IMR-90 (cell line): ENCODE measurements around the gene ELK3. TPM values are rescaled to one million over a fixed set of nuclear protein-coding genes. Genes with fewer than 3 reads are reported as not detected.

Source experiments
- ATAC-seq: fragments of 200-7000 bp; cut with Tn5 transposase; 2 replicates; pipeline ENCODE4 v1.9.1; 2020; ENCODE audit warnings: low read depth, mild to moderate bottlenecking, moderate library complexity
- BruUV-seq: library from RNA; stranded (reverse); fragments of 400-500 nt; replicated peaks from 2 replicates; lab custom pipeline; 2021; lab: Mats Ljungman, UMichigan
- CTCF ChIA-PET: fragments of 300-600 bp; formaldehyde crosslinking; extraction: SDS; loops from one replicate; lab custom pipeline; 2021; ENCODE audit warnings: antibody characterized with exemption; lab: Yijun Ruan, JAX
- POLR2A ChIA-PET: fragments of 300-600 bp; sonication (Branson Sonifier 250); formaldehyde crosslinking; loops from one replicate; lab custom pipeline; 2022; ENCODE audit warnings: antibody characterized with exemption; ENCODE audit not compliant: unreplicated experiment; lab: Charles Lee
- DNase-seq: peaks from one replicate; pipeline ENCODE4 v3.0.0; 2013
- H2AFZ ChIP-seq: replicated peaks from 2 replicates; pipeline ENCODE3; 2013; ENCODE audit warnings: low read length, mild to moderate bottlenecking; ENCODE audit not compliant: poor library complexity
- H2AK5ac ChIP-seq: 2 replicates; pipeline ENCODE4 v1.6.1; 2013; ENCODE audit warnings: low read depth, low read length, inconsistent platforms
- H2AK9ac ChIP-seq: replicated peaks from 2 replicates; pipeline ENCODE3; 2013; ENCODE audit warnings: mild to moderate bottlenecking, low read depth, low read length, moderate library complexity; ENCODE audit not compliant: poor library complexity
- H2BK120ac ChIP-seq: 2 replicates; pipeline ENCODE4 v1.6.1; 2013; ENCODE audit warnings: low read depth, low read length, inconsistent platforms
- H2BK15ac ChIP-seq: 3 replicates; pipeline ENCODE4 v1.6.1; 2013; ENCODE audit warnings: low read depth, low read length, inconsistent platforms
- H2BK20ac ChIP-seq: 2 replicates; pipeline ENCODE4 v1.6.1; 2013; ENCODE audit warnings: low read depth, mild to moderate bottlenecking, inconsistent platforms, low read length, moderate library complexity
- H2BK5ac ChIP-seq: 2 replicates; pipeline ENCODE4 v1.6.1; 2013; ENCODE audit warnings: mild to moderate bottlenecking, low read depth, low read length, inconsistent platforms; ENCODE audit not compliant: poor library complexity, severe bottlenecking
- H3K14ac ChIP-seq: replicated peaks from 2 replicates; pipeline ENCODE4 v1.6.1; 2013; ENCODE audit warnings: low read depth, low read length, inconsistent platforms
- H3K18ac ChIP-seq: 2 replicates; pipeline ENCODE4 v1.6.1; 2013; ENCODE audit warnings: low read depth, low read length, control low read depth
- H3K23ac ChIP-seq: 2 replicates; pipeline ENCODE4 v1.6.1; 2013; ENCODE audit warnings: low read depth, low read length, inconsistent platforms
- H3K27ac ChIP-seq: 2 replicates; pipeline ENCODE4 v1.5.1; 2013; ENCODE audit warnings: mild to moderate bottlenecking, control low read depth, low read length; ENCODE audit not compliant: insufficient read depth
- H3K27me3 ChIP-seq: 2 replicates; pipeline ENCODE4 v1.6.1; 2013; ENCODE audit warnings: low read length; ENCODE audit not compliant: control insufficient read depth, insufficient read depth
- H3K36me3 ChIP-seq: 2 replicates; pipeline ENCODE4 v1.6.1; 2013; ENCODE audit warnings: low read length, mixed read lengths; ENCODE audit not compliant: control insufficient read depth, insufficient read depth
- H3K4ac ChIP-seq: 2 replicates; pipeline ENCODE4 v1.6.1; 2013; ENCODE audit warnings: low read depth, low read length, inconsistent platforms
- H3K4me1 ChIP-seq: 2 replicates; pipeline ENCODE4 v1.6.1; 2013; ENCODE audit warnings: low read length, mixed read lengths; ENCODE audit not compliant: control insufficient read depth, insufficient read depth
- H3K4me2 ChIP-seq: 2 replicates; pipeline ENCODE4 v1.6.1; 2013; ENCODE audit warnings: low read depth, mild to moderate bottlenecking, control low read depth, low read length, moderate library complexity
- H3K4me3 ChIP-seq: 2 replicates; pipeline ENCODE4 v1.5.1; 2013; ENCODE audit warnings: low read depth, mild to moderate bottlenecking, control low read depth, low read length, moderate library complexity; ENCODE audit not compliant: insufficient read depth
- H3K56ac ChIP-seq: 2 replicates; pipeline ENCODE4 v1.6.1; 2013; ENCODE audit warnings: low read length, inconsistent platforms; ENCODE audit not compliant: insufficient read depth; ENCODE audit errors: extremely low read depth
- H3K79me1 ChIP-seq, 2 experiments: 2 replicates each; pipeline ENCODE4 v1.6.1; 2013; ENCODE audit warnings: low read length in 2 of 2, inconsistent platforms in 1 of 2, low read depth in 1 of 2
- H3K9ac ChIP-seq: 2 replicates; pipeline ENCODE4 v1.6.1; 2013; ENCODE audit warnings: low read depth, low read length, control low read depth
- H3K9me1 ChIP-seq: 2 replicates; pipeline ENCODE4 v1.6.1; 2013; ENCODE audit warnings: low read length, inconsistent platforms; ENCODE audit not compliant: insufficient read depth
- H3K9me3 ChIP-seq: 2 replicates; pipeline ENCODE4 v1.6.1; 2013; ENCODE audit warnings: low read length; ENCODE audit not compliant: control insufficient read depth, insufficient read depth
- H4K20me1 ChIP-seq: 2 replicates; pipeline ENCODE4 v1.6.1; 2013; ENCODE audit warnings: low read length, inconsistent platforms; ENCODE audit not compliant: insufficient read depth
- H4K5ac ChIP-seq: 2 replicates; pipeline ENCODE4 v1.6.1; 2013; ENCODE audit warnings: mild to moderate bottlenecking, low read depth, low read length, control low read depth
- H4K8ac ChIP-seq, 2 experiments: 2 replicates each; pipeline ENCODE4 v1.6.1; 2013; ENCODE audit warnings: low read depth in 2 of 2, low read length in 2 of 2, control low read depth in 1 of 2, inconsistent platforms in 1 of 2
- H4K91ac ChIP-seq: 2 replicates; pipeline ENCODE4 v1.6.1; 2013; ENCODE audit warnings: low read depth, low read length, inconsistent platforms; ENCODE audit not compliant: insufficient read depth
- BHLHE40 ChIP-seq: fragments of 150-350 bp; IDR thresholded peaks from 2 replicates; pipeline ENCODE4 v1.6.1; 2016; ENCODE audit warnings: mild to moderate bottlenecking, low read depth, low read length
- CTCF ChIP-seq: conservative IDR thresholded peaks from 2 replicates; pipeline ENCODE4 v1.5.1; 2012; ENCODE audit warnings: mild to moderate bottlenecking, low read depth, low read length, improper control_type of control experiment
- ELK1 ChIP-seq: fragments of 150-350 bp; IDR thresholded peaks from 2 replicates; pipeline ENCODE4 v1.6.1; 2016; ENCODE audit warnings: low read depth, mild to moderate bottlenecking, low read length, moderate library complexity, borderline replicate concordance
- MAFK ChIP-seq: IDR thresholded peaks from 2 replicates; pipeline ENCODE4 v1.6.1; 2012; ENCODE audit warnings: low read depth, low read length, improper control_type of control experiment
- MAZ ChIP-seq: IDR thresholded peaks from 2 replicates; pipeline ENCODE4 v1.6.1; 2012; ENCODE audit warnings: low read depth, mild to moderate bottlenecking, low read length, improper control_type of control experiment, moderate library complexity, borderline replicate concordance
- NFE2L2 ChIP-seq: fragments of 150-350 bp; IDR thresholded peaks from 2 replicates; pipeline ENCODE4 v1.6.1; 2016; ENCODE audit warnings: low read depth, mild to moderate bottlenecking, low read length
- RAD21 ChIP-seq: IDR thresholded peaks from 2 replicates; pipeline ENCODE4 v1.6.1; 2012; ENCODE audit warnings: low read length, improper control_type of control experiment
- RCOR1 ChIP-seq: IDR thresholded peaks from 2 replicates; pipeline ENCODE4 v1.6.1; 2012; ENCODE audit warnings: mild to moderate bottlenecking, low read length, improper control_type of control experiment; ENCODE audit not compliant: insufficient replicate concordance
- SMC3 ChIP-seq: fragments of 150-350 bp; IDR thresholded peaks from 2 replicates; pipeline ENCODE4 v1.6.1; 2016; ENCODE audit warnings: low read depth, mild to moderate bottlenecking, antibody characterized with exemption, low read length, moderate library complexity
- WGBS, 2 experiments: methylation state at CpG; one replicate each; pipeline versions ENCODE4 v1.1.5 to v1.1.7; 2013; ENCODE audit warnings: missing lambda C conversion rate in 2 of 2; ENCODE audit not compliant: insufficient read length in 1 of 2; ENCODE audit errors: extremely low coverage in 2 of 2; 5-methylcytosine and 5-hydroxymethylcytosine counted together
- dilution Hi-C: fragments of 300-500 bp; cut with HindIII; formaldehyde crosslinking; loops from one replicate; pipeline ENCODE4 v1.14.3; 2018; ENCODE audit warnings: low sequenced_read_pairs; ENCODE audit not compliant: unreplicated experiment
- in situ Hi-C: fragments of 300-500 bp; cut with MboI; formaldehyde crosslinking; loops from 3 replicates; pipeline ENCODE4 v1.14.3; 2019; ENCODE audit warnings: low sequenced_read_pairs, inconsistent platforms, mixed read lengths
- intact Hi-C: fragments of 100-400 bp; cut with micrococcal nuclease; formaldehyde crosslinking; loops from 2 replicates; pipeline ENCODE4 v1.10.0; 2022
- polyA plus RNA-seq, 3 experiments: library from polyadenylated mRNA; depleted of rRNA; stranded (reverse); fragments of >200 nt; gene quantifications; 2 replicates each; pipeline ENCODE4 v1.2.3, GENCODE V29; 2012; ENCODE audit warnings: low replicate concordance in 1 of 3
- total RNA-seq: library from RNA; depleted of rRNA; stranded (reverse); fragments of >200 nt; gene quantifications from 2 replicates; pipeline ENCODE4 v1.2.3, GENCODE V29; 2012

Gene ELK3
- total and polyA plus RNA-seq, 2 of the 4 experiments (the other 2 are of a cell fraction), result 14.5 to 27.5 TPM

- Histone ChIP-seq H3K27me3 (peaks cover 4% of the 10 kb centered on the region; the same call in 1 of the 2 replicates), H4K20me1 (no peaks in the 10 kb centered on the region), H2BK15ac (no peak overlapping the region), H3K27ac (no peak overlapping the region), H2AK9ac (no peak overlapping the region), H2BK5ac (no peak overlapping the region), H3K4me3 (no peak overlapping the region), H3K79me1 (no peaks in the 10 kb centered on the region), H3K4me2 (no peak overlapping the region), H4K91ac (no peak overlapping the region), H3K14ac (no peak overlapping the region), H3K9me3 (no peaks in the 10 kb centered on the region), H2BK120ac (no peak overlapping the region), H3K9me1 (peaks cover 8% of the 10 kb centered on the region), H2AK5ac (no peak overlapping the region), H3K4ac (no peak overlapping the region), H2AFZ (no peak overlapping the region), H3K9ac (no peak overlapping the region), H3K23ac (no peak overlapping the region), H4K8ac (no peak overlapping the region), H2BK20ac (no peak overlapping the region), H3K18ac (no peak overlapping the region), H3K4me1 (no peaks in the 10 kb centered on the region), H3K56ac (no peak overlapping the region), H4K5ac (no peak overlapping the region), H3K36me3 (no peaks in the 10 kb centered on the region)
- ChIA-PET CTCF (no interaction called here), POLR2A (no interaction called here)
- TF ChIP-seq RCOR1 (no peak), MAFK (no peak), MAZ (no peak), ELK1 (no peak), CTCF (no peak), RAD21 (no peak), NFE2L2 (no peak), SMC3 (no peak), BHLHE40 (no peak)
- no peak for ATAC-seq
- intact Hi-C loops, result no loop called here
- no peak for DNase-seq
- no TSS peak for BruUV-seq
- dilution Hi-C loops, result no loop called here
- in situ Hi-C loops, result no loop called here
- no CpG with 5 or more reads among the region's 2 CpGs for WGBS, 2 experiments
Observed at GRCh38 chr12:96166765-96167164, 27.4 kb upstream of the ELK3 start.
